Lower lobe of right lung (tissue), 2 donors: ENCODE measurements around the gene TPM1. TPM values are rescaled to one million over a fixed set of nuclear protein-coding genes. Genes with fewer than 3 reads are reported as not detected.

Experiments used
- ATAC-seq, 2 donors: fragments of 200-7000 bp; cut with Tn5 transposase; one replicate each; pipeline ENCODE4 v1.9.1; 2020 to 2022; ENCODE audit warnings: mild to moderate bottlenecking in 2 of 2, moderate library complexity in 2 of 2
- DNase-seq: peaks from one replicate; pipeline ENCODE4 v3.0.0-alpha.2; 2020
- H3K27ac ChIP-seq: fragments of 200-600 bp; one replicate; pipeline ENCODE4 v1.8.0; 2022
- H3K27me3 ChIP-seq: fragments of 200-600 bp; one replicate; pipeline ENCODE4 v1.8.0; 2022; ENCODE audit warnings: low read depth
- H3K36me3 ChIP-seq: fragments of 200-600 bp; one replicate; pipeline ENCODE4 v1.8.0; 2022; ENCODE audit warnings: mild to moderate bottlenecking
- H3K4me1 ChIP-seq: fragments of 200-600 bp; one replicate; pipeline ENCODE4 v1.8.0; 2022
- H3K4me3 ChIP-seq: fragments of 200-600 bp; one replicate; pipeline ENCODE4 v1.8.0; 2022; ENCODE audit warnings: mild to moderate bottlenecking
- H3K9me3 ChIP-seq: fragments of 200-600 bp; one replicate; pipeline ENCODE4 v1.8.0; 2022
- CTCF ChIP-seq: fragments of 200-600 bp; IDR thresholded peaks from one replicate; pipeline ENCODE4 v1.8.0; 2022; ENCODE audit warnings: antibody characterized with exemption, mild to moderate bottlenecking
- intact Hi-C: fragments of 100-400 bp; cut with DNase I; formaldehyde crosslinking; loops from one replicate; pipeline ENCODE4 v1.11.0; 2022
- total RNA-seq: library from RNA; stranded (reverse); fragmentation: NEBNext Ultra II Directional; extraction: Animal tissue kit (Norgen Biotek cat#: 25700); gene quantifications from one replicate; pipeline ENCODE4 v1.2.1, GENCODE V29; 2021
- donor health status: DM: no; HTN: yes; CAD: no; lungs with severe emphysema.

TPM1 gene
- total RNA-seq, 1 donor from 2014 or later, result 137 TPM

GRCh38 chr15:63072809-63073277, 30.3 kb downstream of the TPM1 start:
- no peaks in the 10 kb centered on the region for H3K9me3 ChIP-seq
- no peak for ATAC-seq

DNA sequence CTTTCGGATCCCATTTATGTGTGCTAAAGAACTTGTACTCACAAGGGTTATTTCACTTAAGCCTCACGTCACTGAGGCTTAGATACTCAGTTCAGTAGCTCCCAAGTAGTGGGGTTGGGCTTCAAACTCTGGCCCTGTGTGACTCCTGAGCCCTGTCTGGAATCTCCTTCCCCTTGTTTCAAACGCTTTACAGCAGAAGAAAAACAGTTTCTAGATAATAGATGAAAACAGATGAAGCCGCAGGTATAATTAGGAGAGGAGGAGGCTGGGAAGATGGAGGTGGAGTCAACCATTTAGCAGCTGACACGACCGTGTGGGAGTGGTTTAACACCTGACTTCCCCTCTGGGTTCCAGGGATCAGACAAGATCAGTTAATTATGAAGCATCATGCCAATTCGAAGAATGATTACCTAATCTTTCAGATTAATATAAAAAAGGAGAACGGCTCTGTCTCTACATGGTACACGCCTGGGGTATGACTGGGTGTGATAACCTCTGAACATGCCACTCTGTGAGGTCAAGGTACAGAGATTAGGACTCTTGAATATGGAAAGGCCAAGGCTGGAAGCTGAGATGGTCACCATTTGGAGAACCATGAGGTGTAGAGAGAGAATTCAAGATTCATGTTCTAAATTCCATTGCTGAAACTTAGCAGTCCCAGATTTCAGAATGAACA, 31.1 kb downstream of the TPM1 start:
- Histone ChIP-seq H3K4me1 (peaks cover 10% of the 10 kb centered on the region), H3K27ac (no peak overlapping the region), H3K27me3 (no peaks in the 10 kb centered on the region), H3K9me3 (no peaks in the 10 kb centered on the region), H3K36me3 (peaks cover 36% of the 10 kb centered on the region), H3K4me3 (no peak overlapping the region)
- no peak for TF ChIP-seq CTCF
- intact Hi-C loops, result no loop called here
- ATAC-seq (no peak), DNase-seq (no peak)

More at GRCh38 chr15:63072809-63073277, 30.3 kb downstream of the TPM1 start:
- Histone ChIP-seq H3K36me3 (peaks cover 44% of the 10 kb centered on the region), H3K27ac (no peak overlapping the region), H3K4me3 (no peak overlapping the region), H3K27me3 (no peaks in the 10 kb centered on the region), H3K4me1 (peaks cover 10% of the 10 kb centered on the region)
- intact Hi-C loops, result no loop called here
- DNase-seq, result no peak
- TF ChIP-seq CTCF, result no peak

DNA sequence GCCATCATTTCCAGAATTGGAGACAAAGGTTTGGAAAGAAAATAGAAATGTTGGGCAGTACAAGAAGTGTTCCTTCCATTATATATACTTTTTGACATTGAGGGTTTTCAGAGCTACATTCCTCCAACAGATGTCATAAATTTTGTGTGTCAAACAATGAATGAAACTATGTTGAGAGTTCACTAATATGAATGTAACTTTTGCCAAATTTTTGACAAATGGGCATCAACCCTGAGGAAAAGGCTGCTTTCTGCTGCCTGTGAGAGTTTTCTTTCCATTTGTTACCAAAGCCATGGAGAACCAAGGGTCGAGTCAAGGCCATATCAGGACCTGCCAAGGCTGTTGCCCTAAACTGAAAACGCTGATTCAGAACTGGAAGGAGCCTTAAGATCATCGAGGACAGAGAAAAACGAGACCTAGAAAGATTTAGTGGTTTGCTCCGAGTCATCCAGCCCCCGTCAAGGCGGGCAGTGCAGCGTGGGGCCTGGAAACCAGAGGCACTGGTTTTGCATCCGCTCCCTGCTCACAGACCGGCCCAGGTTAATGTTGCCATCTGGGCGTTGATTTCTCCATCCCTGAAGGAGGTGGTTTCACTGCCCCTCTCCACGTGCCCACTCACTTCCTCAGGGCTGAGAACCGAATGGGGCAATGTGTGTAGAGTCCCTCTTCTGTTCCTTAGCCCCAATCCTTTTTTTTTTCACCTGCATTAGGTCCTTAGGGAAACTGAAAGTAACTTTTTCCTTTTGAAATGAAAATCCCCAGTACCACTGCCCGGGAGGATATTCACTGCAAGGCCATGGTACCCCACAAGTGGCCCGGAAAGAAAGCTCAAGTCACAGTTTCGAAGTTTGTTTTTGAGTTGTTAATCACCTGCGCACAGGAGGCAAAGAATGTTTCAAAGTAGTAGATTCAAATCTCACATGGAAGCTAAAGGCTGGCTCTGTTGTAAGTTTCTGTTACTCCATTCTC, 32.8 kb downstream of the TPM1 start:
- intact Hi-C loops, result no loop called here
- peaks cover 10% of the 10 kb centered on the region for H3K4me1 ChIP-seq
- DNase-seq, result no peak
- H3K36me3 ChIP-seq, result peaks cover 22% of the 10 kb centered on the region
- no peak for TF ChIP-seq CTCF
- no peak overlapping the region for H3K4me3 ChIP-seq
- H3K27me3 ChIP-seq, result no peaks in the 10 kb centered on the region
- H3K9me3 ChIP-seq, result no peaks in the 10 kb centered on the region
- H3K27ac ChIP-seq, result no peak overlapping the region
- peak in 1 of 2 donors; percentile 43 for ATAC-seq

- no peaks in the 10 kb centered on the region for H3K9me3 ChIP-seq
- ATAC-seq, result peak in 1 of 2 donors; percentile 13
- intact Hi-C loops, result no loop called here
- no peak for TF ChIP-seq CTCF
- H3K4me3 ChIP-seq, result no peak overlapping the region
- H3K27me3 ChIP-seq, result no peaks in the 10 kb centered on the region
- DNase-seq, result no peak
- peaks cover 14% of the 10 kb centered on the region for H3K36me3 ChIP-seq
- no peak overlapping the region for H3K27ac ChIP-seq
- H3K4me1 ChIP-seq, result peaks cover 10% of the 10 kb centered on the region
These were observed 33.6 kb downstream of the TPM1 start for GRCh38 chr15:63075984-63076713.

- Histone ChIP-seq H3K27me3 (no peaks in the 10 kb centered on the region), H3K4me1 (peaks cover 10% of the 10 kb centered on the region), H3K9me3 (no peaks in the 10 kb centered on the region), H3K36me3 (peaks cover 9% of the 10 kb centered on the region), H3K4me3 (no peak overlapping the region), H3K27ac (no peak overlapping the region)
- TF ChIP-seq CTCF, result no peak
- DNase-seq, result no peak
- ATAC-seq, result no peak
- intact Hi-C loops, result no loop called here
These were observed 34.1 kb downstream of the TPM1 start for GRCh38 chr15:63076714-63077046.
